GM12872 (cell line): ENCODE data around the gene C17orf113.
A peak's percentile ranks its signal among the peaks of the same experiment; 100 is the strongest.

Experiments
- TF ChIP-seq, protein P1 (sequence below): IDR thresholded peaks from 3 replicates; pipeline ENCODE4 v1.5.1; 2011; ENCODE audit warnings: low read depth, mild to moderate bottlenecking, low read length, moderate library complexity; ENCODE audit not compliant: insufficient read depth

Gene C17orf113

DNA sequence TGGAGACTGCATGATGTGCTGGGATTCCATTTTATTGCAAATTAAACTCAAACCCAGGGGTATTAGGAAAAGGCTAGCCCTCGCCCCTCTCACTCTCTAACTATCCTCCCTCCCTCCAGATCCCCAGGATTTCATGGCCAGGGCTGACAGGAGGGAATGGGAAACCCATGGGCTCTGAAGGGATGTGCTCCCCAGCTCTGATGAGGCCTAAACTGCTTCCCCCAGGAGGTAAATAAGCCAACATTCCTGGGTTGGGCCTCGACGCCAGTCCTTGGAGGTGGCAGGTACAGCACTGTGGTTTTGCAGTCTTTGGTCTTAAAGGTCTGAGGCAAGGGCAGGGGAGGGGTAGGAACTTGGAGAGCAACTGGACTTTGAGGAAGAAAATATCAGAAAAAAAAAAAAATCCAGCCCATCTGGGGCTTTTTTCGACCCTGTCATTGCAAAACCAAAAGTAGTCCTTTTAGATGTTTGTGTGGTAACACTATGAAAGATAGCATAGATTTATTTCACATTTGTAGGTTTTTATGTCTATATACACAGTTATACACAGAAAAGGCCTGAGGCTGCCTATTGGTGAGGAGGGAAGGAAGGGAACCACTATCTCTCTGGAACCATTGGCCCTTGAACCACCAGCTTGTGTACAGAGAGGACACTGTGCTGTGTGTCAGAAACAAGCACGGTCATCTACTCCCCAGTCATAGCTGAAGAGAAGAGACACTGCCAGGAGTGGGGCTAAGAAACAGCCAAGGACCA lies 12.0 kb downstream of the C17orf113 start:
- TF ChIP-seq, protein P1, sequence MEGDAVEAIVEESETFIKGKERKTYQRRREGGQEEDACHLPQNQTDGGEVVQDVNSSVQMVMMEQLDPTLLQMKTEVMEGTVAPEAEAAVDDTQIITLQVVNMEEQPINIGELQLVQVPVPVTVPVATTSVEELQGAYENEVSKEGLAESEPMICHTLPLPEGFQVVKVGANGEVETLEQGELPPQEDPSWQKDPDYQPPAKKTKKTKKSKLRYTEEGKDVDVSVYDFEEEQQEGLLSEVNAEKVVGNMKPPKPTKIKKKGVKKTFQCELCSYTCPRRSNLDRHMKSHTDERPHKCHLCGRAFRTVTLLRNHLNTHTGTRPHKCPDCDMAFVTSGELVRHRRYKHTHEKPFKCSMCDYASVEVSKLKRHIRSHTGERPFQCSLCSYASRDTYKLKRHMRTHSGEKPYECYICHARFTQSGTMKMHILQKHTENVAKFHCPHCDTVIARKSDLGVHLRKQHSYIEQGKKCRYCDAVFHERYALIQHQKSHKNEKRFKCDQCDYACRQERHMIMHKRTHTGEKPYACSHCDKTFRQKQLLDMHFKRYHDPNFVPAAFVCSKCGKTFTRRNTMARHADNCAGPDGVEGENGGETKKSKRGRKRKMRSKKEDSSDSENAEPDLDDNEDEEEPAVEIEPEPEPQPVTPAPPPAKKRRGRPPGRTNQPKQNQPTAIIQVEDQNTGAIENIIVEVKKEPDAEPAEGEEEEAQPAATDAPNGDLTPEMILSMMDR = no peak

DNA sequence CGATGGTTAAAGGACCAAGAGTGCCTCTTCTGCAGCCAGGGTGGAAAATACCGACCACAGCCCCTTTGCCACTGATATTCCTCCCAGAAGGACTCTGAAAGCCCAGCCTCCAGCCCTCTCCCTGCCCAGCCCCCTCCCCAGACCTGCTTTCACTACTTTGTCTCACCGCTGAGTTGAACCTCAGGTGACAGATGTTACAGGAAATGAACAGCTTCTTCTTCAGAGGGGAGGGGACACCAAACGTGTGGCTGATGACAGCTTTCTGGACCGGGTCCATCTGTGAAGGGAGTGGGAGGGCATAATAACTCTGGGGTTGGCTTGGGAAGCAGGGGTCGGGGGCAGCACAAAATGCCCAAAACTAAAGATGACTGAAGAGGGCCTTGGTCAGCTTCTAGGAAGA lies 16.3 kb downstream of the C17orf113 start:
- TF ChIP-seq, protein P1 = no peak

DNA sequence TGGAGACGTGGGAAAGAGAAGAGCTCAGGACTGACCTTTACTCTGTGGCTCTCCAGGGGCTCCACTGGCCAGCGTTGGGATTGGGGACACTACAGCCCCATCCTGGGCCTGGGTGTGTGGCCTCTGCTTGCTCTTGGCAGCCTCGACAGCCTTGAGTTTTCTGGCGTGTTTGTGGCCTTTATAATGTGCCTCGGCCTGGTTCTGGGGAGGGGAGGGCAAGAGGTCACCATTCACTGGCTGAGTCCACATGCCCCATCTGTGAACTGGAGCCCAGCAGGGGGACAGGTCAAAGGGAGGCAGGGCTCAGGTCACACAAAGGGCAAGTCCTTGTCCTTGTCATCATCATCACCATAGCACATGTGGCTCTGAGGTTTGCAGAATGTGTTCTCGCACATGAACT lies 18.8 kb downstream of the C17orf113 start:
- TF ChIP-seq, protein P1 = no peak

DNA sequence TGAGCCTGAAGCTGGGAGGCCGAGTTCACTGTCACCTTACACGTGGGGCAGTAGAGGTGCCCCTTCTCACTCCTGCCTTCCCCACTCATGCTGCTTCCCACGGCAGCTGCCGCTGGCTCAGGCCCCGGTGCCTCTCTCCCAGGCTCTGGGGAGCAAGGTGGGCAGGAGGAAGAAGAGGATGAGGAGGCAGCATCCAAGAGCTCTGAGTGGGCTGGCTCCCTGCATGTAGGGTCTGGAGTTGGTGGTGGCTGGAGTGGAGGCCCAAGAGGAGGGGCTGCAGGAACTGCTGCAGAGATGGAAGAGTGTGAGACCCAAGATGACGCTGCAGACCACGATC lies 21.6 kb downstream of the C17orf113 start:
- TF ChIP-seq, protein P1 = no peak

DNA sequence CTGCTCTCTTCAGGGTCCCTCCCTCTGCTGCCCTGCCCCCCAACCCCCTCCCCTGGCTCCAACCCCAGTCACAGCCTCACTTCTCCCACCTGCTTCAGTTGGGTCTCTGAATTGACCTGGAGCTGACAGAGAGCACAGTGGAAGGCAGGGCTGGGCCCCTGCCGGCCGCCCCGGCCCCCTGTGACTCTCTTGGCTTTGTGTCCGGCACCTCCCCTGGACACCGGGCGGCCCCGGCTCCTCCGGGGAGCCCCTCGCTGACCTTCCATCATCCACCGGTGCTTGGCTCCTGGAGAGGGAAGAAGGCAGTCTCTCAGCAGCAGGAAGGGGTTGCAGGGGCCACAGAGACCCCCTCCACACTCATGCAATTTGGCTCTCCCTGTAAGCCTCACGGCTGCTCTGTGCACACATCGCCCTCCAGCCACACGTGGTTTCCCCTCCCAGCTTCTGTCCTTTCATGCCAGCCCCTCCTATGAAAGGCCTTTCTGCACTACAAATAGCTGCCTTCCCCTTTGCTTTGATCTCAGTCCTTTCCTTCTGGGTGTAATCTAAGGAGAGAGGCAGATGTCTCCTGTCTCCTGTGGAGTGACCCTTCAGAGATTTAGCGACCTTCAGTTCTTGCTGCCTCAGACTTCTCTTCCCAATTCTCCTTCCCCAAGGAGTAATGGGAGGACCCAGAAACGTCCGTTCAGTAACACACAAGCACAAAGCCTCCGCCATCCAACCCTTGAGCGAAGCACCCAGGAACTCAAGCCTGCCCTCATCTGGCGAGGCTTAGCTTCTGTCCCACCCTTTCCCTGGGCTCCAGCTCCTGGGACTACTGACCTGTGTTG lies 22.2 kb downstream of the C17orf113 start:
- TF ChIP-seq, protein P1 = peak; percentile 40; the same call in 2 of the 3 replicates

DNA sequence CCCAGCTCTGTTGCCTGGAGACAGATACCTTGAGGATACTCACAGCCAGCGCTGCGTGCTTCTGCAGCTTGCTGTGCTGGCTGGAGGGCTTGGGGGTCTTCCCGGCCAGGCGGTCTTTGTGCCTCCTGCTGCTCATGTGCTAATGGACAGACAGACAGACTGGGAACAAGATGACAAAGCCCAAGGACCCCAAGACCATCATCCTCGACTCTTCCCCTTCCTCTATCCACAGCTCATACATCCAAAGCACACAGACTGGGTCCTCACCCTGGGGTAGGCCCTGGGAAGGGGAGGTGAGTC lies 22.9 kb downstream of the C17orf113 start:
- TF ChIP-seq, protein P1 = no peak

DNA sequence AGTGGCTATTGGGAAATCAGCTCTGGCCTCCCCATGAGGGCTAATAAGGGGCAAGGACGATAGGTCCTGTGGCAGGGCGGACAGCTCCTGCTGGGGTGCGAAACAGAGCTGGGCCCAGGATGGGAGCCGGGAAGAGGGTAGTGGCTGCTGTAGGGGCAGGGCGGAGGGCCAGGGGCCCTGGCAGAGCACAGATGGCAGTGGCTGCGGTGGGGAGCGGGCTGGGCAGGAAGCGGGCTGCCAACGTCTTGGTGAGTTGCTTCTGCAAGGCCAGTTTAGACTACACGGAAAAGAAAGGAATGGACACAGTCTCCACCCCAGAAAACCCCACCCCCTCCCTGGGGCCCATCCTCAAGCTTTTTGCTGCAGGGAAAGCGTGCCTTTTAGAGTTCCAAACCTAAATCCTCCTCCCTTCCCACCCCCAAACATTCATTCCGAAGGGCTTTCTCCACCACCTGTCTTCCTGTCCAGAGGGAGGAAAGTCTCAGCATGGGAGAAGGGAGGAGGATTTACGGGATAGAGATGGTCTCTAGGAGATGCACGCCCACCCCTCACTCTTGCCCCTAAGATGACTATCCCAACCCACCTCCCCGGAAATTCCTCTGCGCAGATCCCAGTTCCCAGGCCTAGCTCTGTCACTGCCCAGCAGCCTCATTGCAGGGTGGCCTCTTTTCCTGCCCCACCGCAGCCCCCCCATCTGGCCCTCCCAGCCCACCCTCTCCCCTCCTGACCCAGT lies 23.4 kb downstream of the C17orf113 start:
- TF ChIP-seq, protein P1 = no peak
